RKO (cell line): Measurements from ENCODE around the gene MYRIP.
"Not testable (repeated sequence)": the region's sequence is repeated elsewhere in the genome, so short reads cannot be mapped to it uniquely, and the experiment has no call there.

Experiments
- DNase-seq: peaks from one replicate; pipeline ENCODE4 v3.0.0-alpha.2; 2016; ENCODE audit warnings: low spot score

MYRIP gene

GRCh38 chr3:39809181-39809994 lies at the start of gene MYRIP:
Gene MYRIP (plus strand): TSS chr3:39809609. CDS start chr3:39900817, 91,208 bp downstream.
- peak; percentile 76 for DNase-seq

GRCh38 chr3:39760325-39760724 lies 49.1 kb upstream of the MYRIP start:
- no peak for DNase-seq

GRCh38 chr3:39762537-39763070 lies 46.8 kb upstream of the MYRIP start:
- DNase-seq: no peak

DNA sequence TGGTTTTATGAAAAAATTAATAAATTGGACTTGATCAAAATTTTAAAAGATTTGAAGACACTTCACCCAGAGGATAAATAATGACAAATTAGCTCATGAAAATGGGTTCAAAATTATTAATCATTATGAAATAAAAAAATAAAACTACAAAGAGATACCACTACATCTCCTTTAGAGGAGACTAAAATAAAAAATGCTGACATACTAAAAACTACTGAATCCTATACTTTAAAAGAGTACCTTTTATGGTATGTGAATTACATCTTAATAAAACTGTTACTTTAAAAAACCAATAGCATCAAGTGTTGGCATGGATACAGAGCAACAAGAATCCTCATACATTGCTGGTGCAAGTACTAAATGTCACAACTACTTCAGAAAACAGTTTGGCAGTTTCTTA lies 46.0 kb upstream of the MYRIP start:
- DNase-seq: no peak

GRCh38 chr3:39765575-39765974 lies 43.8 kb upstream of the MYRIP start:
- DNase-seq: no peak

GRCh38 chr3:39766433-39766832 lies 43.0 kb upstream of the MYRIP start:
- no peak for DNase-seq

- DNase-seq: not testable (repeated sequence)
Measured at GRCh38 chr3:39766909-39767308, 42.5 kb upstream of the MYRIP start.

GRCh38 chr3:39778168-39778567 lies 31.2 kb upstream of the MYRIP start:
- DNase-seq: not testable (repeated sequence)

GRCh38 chr3:39779511-39780230 lies 29.7 kb upstream of the MYRIP start:
- no peak for DNase-seq

- DNase-seq: no peak
Measured at GRCh38 chr3:39780352-39780751, 29.1 kb upstream of the MYRIP start.

DNA sequence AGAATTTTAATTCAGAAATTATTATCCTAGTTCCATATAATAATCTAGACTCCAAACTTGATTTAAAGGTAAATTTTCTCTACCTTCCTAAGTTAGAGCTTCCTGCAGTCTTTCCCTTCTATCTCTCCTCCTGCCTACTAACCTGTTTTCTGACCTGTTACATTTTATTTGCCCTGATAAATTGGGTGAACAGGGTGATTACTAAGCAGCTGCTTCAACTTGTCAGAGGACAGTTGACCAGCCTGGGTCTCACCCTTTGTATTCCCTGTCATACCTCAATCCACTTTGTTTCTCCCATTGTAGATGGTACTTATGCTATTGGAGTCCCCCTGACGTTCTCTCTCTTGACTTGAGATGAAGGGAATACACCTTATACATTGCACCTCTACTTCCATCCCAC lies 28.4 kb upstream of the MYRIP start:
- no peak for DNase-seq

GRCh38 chr3:39781632-39782031 lies 27.8 kb upstream of the MYRIP start:
- no peak for DNase-seq

DNA sequence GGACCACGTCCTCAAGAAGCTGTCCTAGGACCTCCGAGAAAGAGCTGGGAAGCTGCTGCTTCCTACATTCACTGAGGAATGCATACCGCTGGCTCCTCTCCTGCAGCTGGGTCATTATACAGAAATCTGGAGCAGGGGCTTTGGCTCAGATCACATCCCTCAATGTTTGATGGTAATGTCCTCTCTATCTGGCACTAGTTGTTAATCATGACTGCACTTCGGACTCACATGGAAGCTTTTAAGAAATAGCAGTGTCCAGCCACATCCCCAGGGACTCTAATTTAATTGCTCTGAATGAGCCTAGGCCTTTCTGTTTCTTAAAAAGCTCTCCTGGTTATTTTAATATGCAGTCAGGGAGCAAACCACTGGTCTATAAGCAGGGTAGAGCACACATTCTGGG lies 25.7 kb upstream of the MYRIP start:
- no peak for DNase-seq

GRCh38 chr3:39784922-39785321 lies 24.5 kb upstream of the MYRIP start:
- no peak for DNase-seq

DNA sequence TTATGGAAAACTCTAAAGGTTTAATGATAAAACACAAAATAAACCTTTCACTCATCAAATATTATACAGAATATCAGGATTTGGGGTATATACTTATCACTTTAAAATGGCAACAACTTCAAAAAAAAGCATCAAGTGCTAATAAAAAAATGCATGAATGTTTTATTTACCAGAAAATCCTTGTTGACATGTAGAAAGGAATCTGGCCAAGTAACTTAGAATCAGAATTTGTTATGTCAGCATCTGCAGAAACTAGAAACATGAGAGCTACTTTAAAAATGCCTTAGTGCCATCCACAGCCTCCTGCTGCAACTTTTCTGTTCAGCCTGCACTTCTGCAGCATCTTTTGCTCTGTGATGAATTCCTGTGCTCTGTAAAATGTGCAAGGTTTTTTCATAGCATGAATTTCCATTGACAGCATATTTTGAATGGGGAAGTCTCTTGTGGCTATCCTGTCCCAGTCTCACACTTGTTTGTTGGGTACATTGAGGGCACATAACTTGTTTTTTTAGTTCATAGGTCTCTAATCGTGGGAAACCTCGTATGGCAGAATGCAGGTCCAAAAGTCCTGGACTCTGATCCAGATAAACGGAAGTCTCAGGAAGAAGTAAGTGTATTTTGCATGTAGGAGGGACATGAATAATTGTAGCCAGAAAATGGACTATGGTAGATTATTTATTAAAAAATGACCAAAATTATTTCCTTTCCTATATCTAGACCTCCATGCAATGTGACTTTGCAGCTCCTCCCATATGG lies 21.1 kb upstream of the MYRIP start:
- DNase-seq: no peak

GRCh38 chr3:39791603-39792002 lies 17.8 kb upstream of the MYRIP start:
- no peak for DNase-seq

DNA sequence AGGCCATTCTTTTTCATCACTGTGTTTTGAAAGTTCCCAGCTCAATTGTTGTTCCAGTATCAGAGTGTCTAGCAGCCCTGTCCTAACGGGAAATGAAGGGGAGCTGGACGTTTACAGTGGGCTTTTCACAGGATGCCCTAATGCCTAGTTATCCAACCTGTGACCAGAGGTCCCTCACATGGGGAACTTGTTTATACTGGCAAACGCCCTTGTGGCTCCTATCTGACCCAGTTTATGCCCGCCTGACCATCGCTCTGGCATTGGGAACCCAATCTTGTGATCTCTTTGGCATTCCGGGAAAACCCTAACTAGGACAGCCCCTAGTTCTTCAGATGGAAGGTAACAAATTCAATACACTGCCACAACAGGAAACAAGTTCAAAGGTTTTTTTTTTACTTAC lies 14.5 kb upstream of the MYRIP start:
- no peak for DNase-seq

GRCh38 chr3:39801216-39801615 lies 8.2 kb upstream of the MYRIP start:
- no peak for DNase-seq

DNA sequence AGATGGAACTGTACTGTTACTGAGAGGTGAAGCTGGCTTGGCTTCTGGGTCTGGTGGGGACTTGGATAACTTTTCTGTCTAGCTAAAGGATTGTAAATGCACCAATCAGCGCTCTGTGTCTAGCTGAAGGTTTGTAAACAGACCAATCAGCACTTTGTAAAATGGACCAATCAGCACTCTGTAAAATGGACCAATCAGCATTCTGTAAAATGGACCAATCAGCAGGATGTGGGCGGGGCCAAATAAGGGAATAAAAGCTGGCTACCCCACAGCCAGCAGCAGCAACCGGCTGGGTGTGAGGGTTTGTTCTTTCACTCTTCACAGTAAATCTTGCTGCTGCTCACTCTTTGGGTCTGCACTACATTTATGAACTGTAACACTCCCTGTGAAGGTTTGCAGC lies 6.9 kb upstream of the MYRIP start:
- DNase-seq: not testable (repeated sequence)

- no peak for DNase-seq
Measured at GRCh38 chr3:39803956-39804355, 5.5 kb upstream of the MYRIP start.

GRCh38 chr3:39804951-39805350 lies 4.5 kb upstream of the MYRIP start:
- DNase-seq: no peak

DNA sequence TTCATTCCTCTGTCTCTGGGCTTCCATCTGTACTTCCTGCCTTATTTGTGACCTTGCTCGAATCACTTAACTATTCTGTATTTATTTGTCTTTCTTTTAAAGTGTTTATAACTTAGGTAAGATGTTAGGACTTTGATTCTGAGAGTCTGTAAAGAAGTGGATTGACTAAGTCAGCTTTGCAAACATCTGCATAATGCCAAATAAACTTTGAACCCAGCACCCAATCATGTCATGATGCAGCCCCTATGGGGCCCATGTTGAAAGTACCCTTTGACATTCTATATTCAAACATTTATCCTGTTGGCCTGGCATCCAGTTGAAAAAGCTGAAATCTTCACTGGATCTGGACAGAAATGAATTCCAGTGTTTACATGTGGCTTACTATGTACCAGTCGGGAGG lies 3.8 kb upstream of the MYRIP start:
- no peak for DNase-seq

DNA sequence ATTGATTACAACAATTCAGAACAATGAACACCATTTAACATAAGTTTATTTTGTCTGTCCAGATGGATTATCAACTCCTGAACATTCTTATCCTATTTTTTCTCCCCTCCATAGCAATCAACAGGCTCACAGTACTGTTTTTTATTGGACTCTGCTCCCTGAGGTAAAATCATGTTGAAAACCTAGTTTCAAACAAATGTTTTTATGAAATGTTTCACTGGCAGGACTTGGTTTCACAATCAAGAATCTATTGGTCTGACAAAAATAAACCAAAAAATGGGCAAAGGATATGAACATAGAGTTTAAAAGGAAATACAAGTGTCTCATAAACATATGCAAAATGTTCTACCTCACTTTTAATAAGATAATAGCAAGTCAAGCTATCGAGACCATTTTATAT lies 2.6 kb upstream of the MYRIP start:
- DNase-seq: no peak
